GM19372 (cell line): ENCODE measurements around the gene MAP2K3.

ENCODE experiments used
- ATAC-seq: cut with Tn5 transposase; IDR thresholded peaks from one replicate; pipeline ENCODE4 v1.9.1; 2021; ENCODE audit warnings: mild to moderate bottlenecking, low read depth, moderate library complexity; ENCODE audit not compliant: unreplicated experiment

The MAP2K3 gene

DNA sequence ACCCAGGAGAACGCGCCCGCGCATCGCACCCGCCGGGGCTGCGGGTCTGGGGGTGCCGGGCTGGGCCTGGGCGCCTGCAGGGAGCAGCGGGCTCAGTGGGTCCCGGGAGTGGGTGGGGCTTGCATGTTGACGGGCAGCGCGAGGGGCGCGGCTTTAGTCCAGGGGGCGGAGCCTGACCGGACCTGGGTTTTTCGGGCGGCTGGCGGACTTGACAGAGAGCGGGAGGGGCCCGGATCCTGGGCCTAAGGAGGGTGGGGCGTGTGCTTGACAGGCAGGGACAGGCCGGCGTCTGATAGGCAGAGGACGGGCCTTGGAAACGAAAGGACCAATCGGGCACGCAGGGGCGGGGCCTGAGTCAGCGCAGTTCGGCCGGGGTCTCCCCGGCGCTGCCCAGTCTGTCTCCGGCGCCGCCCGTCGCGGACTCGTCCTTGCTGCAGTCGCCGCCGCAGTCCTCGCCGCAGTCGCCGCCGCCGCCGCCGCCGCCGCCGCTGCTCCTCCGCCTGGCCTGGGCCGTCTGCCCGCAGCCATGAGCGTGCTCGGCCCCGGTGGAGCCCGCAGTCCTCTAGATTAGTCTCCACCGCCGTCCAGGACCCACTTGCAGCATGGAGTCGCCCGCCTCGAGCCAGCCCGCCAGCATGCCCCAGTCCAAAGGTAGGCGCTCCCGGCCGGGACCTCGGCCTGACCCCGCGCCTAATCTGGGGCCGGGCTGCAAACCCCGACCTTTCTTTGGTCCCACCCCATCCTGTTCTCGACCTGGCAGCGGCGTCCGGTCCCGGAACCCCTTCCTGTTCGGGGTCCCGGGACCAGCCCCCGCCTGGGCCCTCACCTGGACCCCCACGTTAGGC lies at the start of gene MAP2K3:
Gene MAP2K3, plus strand, starts transcription at position 393 of the 845 bp plus-strand sequence. Its CDS starts 210 bp downstream, at position 603.
- ATAC-seq, result peak; percentile 70

DNA sequence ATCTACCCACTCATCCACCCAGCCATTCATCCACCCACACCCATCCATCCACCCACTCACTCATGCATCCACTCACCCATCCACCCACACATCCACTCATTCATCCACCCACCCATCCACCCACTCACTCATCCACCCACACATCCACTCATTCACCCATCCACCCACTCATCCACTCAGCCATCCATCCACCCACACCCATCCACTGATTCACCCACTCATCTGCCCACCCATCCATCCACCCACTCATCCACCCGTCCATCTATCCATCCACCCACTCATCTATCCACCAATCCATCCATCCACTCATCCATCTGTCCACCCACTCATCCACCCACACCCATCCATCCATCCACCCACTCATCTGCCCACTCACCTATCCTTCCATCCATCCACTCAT lies 48.6 kb upstream of the MAP2K3 start:
- ATAC-seq, result no peak

DNA sequence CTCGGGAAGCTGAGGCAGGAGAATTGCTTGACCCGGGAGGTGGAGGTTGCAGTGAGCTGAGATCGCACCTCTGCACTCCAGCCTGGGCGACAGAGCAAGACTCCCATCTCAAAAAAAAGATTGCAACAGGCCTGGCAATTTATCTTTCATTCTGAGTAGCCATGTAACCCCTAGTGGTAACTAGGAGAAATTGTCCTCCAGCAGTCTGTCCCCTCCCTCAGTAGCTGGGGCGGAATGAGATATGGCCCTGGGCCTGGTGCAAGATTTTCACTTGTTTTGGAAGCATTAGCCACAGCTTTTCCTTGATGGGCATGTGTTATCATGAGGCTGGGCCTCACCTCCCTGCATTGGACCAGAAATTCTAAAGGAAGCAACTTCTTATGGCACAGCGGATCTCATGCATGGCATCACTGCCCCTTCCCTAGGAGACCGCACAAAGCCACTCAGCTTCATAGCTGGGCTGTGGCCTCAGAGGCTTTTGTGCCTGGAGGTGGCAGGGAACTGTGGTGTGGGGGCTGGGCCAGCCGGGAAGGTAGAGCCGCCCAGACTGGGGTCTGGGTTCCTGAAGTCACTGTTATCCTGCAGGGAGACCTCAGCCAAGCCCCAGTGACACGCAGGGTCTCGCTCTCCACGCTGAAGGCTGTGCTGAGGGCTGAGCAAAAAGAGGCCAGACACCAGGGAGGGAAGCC lies 44.7 kb upstream of the MAP2K3 start:
- ATAC-seq, result no peak

DNA sequence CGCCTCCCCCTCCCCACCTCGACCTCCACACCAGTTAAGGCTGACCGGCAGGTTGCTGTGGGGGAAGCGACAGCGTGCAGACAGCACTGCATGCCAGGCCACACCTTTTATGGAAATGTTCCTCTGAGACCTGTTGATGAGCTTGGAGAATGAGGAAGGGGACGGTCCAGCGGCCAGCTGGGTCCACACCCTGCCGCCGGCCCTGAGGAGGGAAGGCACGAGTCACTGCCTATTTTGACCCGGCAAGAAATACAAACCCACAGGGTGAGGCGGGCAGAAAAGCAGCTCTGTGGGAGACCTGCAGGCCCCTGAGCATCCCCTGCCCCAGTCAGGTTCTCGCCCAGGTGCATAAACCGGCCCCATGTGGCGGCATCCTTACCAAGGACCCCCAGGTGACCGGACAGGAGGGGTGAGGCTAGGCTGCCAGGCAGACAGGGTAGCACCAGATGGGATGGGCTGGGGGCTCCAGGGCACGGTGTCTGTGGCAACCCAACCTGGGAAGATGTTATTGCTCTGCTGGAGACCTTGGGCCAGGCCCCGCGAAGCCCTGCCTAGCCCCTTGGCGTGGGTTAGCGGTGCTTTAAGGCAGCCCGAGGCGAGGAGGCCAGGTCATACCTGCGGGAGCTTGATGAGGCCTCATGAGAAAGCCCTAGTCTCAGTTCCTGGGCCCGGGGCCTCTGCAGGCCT lies 44.0 kb upstream of the MAP2K3 start:
- ATAC-seq, result no peak

DNA sequence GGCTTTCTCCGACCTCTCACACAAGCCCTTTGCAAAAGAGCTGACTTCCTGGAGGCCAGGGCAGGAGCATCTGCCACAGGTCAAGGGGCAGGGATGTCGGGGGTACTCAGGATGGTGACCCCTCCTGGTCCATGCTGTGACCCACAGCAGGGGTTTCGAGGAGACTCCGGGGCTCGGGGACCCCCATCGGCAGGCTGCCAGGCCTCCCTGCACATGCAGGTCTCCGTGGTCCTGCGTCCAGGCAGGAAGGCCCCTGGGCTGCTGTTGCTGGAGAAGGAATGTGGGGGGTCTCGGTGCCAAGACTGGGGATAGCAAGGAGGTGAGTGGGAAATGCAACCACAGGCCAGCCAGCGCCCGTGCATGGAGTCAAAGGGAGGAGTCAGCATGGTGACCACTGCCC lies 42.9 kb upstream of the MAP2K3 start:
- ATAC-seq, result no peak

DNA sequence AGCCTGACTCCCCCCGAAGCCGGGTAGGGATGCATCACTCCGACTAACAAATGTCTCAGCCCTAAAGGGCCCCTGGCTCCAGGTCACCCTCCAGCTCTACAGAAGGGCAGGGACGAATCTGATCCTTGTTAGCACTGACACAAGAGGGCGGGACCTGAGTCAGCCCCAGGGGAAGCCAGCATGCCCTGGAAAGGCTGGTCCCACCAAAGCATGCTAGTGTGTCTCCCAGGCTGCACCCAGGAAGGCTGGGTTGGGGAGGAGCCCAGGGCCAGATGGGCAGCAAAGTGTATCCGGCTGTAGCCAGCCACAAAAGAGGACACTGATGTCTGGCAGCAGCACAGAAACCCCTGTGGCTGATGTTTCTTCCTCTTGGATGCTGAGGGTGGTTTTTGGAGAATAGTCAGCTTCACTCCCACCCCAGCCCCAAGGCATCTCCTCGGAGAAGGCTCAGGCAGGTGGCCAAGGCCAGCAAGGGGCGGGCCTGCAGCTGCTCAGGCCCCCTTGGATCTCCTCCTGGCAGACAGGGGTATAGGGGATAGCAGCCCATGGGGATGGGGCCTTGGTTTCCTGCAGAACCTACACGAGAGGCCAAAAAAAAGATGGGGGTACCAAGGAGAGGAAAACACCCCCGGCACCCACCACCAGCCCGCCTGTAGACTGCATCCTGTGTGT lies 42.3 kb upstream of the MAP2K3 start:
- ATAC-seq, result no peak

DNA sequence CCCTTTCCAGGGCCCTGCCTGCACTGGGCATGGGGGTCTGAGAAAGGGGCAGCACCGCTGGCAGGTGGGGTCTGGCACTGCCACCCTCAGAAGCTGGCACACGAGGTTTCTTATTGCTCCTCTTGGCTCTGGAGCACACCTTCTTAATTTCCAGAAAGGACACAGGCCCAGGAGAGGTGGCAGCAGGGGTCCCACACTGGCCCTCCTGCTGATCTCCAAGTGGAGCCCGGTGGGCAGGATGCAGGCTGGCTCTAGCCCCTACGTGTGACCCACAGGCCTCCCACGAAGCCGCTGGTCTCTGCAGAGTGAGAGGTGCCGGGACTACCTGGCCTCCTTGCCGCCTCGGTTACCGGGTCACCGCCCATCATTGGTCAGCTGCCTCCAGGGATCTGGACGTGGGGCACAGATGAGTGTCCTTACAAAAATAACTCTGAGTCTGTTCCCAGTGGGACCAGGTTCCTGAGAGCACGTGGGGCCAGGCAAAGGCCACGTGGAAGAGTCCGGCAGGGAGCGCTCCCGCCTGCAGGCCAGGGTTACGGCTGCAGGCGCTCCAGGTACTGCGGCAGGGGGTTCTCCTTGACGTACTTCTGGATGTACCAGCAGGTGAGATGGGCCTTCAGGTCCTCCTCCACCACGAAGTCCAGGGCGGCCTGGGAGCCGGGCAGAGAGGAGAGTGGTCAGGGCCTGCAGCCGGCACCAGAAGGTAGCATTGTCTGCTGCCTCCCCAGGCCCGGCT lies 41.6 kb upstream of the MAP2K3 start:
- no peak for ATAC-seq

DNA sequence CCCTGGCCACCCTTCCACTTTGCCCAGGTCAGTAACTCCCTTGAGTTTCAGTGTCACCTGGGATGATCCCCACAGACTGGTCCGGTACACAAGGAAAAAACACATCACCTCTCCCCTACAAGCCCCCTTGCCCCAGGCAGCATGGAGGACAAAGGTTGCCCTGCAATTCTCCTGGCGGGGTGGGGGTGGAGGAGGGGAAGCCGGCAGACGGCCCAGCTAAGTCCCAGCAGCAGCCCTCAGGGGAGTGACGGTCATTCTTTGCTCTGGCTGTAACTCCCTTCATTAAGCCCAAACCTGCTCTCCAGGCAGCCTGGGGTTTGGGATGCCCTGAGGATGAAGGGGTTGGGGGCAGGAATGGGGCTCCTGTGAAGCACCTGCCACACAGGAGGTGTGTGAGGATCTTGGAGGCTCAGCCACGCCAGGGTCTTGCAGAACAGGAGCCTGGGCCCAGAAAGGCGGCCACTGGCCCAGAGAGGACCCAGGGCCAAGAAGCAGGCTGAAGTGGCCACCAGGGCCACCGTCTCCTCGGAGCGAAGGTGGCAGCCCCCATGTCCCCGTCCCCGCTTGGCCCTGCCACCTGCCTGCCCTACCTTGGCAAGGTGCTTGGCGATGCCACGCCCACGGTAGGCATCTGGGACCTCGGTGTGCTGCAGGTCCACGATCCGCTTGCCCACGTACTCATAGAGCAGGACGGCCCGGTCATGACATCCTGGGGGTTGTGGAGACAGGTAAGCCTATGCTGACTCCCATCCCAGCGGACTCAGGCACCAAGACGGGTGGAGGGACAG lies 40.8 kb upstream of the MAP2K3 start:
- ATAC-seq, result no peak

DNA sequence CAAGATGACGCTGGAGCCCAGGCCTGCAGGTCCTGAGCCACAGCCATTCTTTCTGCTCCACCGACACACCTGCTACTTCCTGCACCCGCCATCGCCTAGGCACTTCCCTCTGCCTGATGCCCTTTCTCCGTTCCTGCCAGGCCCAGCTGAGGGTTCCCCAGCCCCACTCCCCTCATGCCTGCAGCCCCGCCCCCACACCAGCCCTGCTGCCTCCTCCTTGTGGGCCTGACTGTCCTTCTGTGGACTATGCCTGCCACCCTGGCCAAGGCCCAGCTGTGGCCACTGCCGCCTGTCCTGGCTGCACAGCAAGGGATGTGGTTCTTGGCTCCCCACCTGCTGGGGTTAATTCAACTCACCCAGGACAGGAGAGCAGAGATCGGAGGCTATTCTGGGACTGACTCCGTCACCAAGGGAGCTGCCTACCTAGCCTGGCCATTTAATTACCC lies 38.8 kb upstream of the MAP2K3 start:
- ATAC-seq, result no peak

DNA sequence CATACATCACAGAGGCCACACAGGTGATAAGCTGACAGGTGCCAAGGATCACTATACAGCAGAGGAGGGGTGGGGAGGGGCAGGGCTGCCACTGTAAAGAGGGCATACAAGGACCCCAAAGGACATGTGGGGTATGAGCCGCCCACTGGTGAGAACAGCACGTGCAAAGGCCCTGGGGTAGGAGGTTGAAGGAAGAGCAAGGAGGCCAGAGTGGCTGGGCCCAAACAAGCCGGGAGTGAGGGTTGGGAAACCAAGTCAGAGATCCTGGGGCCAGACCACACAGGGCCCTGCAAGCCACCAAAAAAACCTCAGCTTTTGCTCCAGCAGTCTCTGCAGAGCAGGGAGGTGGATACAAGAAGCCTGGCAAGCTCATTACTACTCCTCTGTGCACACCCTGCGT lies 37.8 kb upstream of the MAP2K3 start:
- no peak for ATAC-seq

DNA sequence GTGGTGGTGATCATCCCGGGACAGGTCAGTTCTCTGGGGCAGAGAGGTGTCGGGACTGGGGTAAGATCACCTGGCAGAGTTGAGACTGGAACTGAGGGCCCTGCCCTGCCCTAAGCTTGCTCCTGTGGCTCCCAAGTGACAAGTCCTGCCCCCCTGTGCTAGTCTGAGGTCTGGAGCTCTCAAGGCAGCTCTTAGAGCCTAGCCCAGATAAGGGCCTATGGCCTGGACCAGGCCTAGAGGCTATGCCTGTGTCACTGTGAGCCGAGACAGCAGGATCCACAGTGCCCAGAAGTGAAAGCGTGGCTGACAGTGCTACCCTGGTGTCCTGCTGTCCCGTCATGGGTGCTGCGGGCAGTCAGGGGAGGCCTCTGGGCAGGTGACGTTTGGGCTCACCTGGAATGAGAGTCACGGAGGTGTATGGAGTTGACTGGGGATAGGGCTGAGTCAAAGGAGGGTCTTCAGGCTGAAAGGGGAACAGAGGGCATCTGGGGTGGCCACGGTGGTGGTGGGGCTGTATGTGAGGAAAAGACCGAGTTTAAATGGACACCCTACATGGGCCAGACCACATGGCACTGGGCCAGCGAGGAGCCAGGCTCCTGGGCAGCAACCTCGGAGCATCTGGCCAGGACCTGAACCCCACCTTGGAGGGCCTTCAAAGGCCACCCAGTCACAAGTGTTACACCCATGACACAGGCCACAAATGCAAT lies 36.8 kb upstream of the MAP2K3 start:
- ATAC-seq, result no peak

DNA sequence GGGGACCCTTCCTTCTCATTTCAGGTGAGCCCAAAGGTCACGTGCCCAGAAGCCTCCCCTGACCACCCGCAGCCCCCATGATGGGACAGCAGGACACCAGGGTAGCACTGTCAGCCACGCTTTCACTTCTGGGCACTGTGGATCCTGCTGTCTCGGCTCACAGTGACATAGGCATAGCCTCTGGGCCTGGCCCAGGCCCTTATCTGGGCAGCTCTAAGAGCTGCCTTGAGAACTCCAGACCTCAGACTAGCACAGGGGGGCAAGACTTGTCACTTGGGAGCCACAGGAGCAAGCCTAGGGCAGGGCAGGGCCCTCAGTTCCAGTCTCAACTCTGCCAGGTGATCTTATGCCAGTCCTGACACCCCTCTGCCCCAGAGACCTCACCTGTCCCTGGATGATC lies 36.0 kb upstream of the MAP2K3 start:
- ATAC-seq, result no peak

DNA sequence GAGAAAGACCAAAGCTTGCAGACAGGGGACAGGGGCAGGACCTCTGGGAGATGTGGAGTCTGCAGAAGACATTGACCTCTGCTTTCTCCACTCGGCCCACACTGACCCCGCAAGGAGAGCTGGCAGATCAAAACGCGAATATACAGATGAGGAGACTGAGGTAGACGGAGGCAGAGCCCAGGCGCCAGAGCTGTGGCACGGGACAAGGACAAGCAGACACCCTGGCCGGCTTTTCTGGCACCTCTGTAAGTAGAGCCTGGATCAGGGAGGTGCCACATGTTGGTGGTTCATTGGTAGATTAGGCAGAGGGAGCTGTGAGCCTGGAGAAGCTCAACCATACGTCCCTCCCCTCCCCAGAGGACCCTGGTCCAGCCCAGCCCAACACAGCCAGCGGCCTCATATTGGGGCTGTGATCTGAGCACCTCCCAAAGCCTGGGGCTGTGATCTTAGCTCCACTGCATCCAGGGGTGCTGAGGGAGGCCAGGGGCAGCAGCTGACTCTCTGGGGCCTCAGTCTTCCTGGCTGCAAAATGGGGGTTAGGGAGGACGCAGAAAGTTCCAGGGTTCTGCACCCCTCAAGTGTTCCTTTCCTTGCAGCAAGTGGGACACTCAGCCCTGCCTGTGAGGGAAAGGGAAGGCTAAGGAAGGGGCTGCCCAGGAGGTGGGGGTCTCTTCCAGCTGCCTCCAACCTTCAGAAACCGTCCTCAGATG lies 35.3 kb upstream of the MAP2K3 start:
- no peak for ATAC-seq

DNA sequence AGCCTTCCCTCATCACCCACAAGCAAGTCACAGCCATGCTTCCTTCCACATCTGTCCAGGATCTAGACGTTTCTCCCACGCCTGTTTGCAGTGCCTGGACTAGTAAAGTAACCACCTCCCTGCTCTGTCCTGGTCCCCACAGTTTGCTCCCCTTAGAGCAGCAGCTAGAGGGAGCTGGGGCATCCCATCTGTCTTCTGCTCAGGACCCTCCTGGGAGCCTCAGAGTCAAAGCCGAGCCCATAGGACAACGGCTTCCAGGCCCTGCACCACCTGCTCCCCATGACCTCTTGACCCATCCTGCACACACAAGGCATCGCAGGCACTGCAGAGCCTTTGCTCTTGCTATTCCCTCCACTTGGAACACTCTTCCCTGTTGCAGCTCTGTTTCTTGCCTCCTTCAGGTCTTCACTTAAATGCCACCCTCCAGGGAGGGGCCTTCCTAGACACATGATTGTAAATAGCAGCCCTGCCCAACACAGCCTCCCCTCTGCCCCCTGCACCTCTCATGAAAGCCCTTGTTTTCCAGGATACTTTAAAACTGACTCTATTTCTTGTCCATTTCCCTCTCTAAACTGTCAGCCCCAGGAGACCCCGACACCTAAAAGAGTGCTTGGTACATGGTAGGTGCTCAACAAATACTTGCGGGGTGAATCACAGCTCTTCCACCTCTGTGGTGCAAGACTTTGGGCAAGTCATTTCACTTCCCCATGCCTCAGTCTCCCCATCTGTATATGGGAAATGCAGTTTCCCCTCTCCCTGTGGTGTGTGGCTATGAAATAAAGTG lies 34.4 kb upstream of the MAP2K3 start:
- no peak for ATAC-seq

DNA sequence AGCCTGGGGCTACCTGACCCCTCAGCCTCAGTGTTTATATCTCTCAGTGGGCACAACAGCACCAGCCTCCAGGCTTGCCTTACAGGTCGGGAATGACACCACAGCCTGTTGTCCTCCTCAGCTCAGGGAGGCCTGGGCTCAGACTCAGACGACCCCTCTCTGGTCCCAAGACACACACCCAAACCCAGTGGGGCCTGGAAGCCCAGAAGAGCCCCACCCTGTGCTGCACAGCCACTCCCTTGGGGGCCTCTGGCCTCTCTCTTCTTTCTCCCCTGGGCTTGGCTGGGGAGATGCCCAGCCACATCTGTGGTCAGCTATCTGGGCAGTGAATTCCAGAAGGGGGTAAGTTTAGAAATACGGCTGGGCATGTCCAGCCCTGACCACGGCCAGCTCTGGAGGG lies 33.7 kb upstream of the MAP2K3 start:
- ATAC-seq, result no peak

DNA sequence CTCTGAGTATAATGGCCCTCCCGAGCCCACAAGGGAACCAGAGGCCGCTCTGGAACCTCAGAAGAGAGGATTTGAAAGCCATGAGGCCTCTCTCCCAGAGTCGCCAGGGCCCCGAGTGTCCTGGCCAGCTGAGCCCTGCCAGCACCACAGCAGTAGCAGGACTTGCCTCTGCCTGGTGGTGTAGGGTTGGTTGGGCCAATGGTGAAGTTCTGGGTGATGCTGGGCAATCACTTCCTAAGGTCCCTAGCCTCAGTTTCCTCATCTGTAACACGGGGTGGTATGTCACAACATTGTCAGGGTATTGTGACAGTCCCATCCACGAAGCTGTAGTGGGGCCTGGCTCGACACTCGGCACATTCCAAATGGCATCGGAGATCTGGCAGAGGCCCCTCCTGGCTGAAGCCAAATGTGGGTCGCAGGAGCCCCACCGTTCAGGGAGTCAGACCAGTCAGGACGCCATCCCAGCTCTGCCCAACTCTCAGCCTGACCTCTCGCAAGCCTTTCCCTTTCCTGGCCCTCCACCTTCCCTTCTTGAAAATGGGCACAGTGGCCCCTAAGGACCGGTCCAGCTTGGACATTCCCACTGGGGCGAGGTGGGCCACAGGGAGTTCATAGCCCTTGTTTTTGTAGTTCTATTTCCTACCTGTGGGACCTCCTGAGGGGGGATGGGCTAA lies 33.0 kb upstream of the MAP2K3 start:
- ATAC-seq, result no peak

DNA sequence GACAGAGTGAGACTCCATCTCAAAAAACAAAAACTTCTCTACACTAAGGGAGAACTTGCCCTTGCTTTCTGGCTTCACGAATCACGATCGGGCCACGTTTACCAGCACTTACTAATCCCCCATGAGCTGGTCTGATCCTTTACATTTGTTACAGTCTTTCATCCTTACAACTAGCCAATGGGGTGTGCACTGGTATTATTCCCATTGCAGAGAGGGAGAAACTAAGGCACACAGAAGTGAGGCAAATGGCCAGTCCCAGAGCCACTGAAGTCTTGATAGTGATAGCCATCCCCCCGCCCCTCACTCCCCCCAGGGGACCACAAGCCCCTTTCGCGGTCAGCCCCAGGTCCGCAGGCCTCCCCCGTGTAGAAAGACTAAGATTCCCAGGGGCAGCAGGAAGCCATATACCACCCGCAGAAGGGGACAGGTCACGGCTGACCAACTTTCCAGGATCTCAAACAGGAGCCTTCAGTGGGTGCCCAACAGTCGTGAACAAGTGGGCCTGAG lies 32.2 kb upstream of the MAP2K3 start:
- no peak for ATAC-seq
